UCSD-AML1 (cell line): ENCODE data around the gene RBM20.

Experiments used
- DNase-seq: peaks from one replicate; lab custom pipeline; 2025; ENCODE audit not compliant: unreplicated experiment; lab: John Stamatoyannopoulos, UW

RBM20 gene

GRCh38 chr10:110887560-110887959, 243.4 kb downstream of the RBM20 start:
- DNase-seq = no peak
